Memory B cell (primary cell): Measurements from ENCODE around the gene SORCS1.

ENCODE experiments used
- ATAC-seq: fragments of 150-1000 bp; cut with Tn5 transposase; 2 replicates; pipeline ENCODE4 v1.10.0; 2021; ENCODE audit warnings: low read depth, mild to moderate bottlenecking, moderate library complexity
- DNase-seq, 2 donors: peaks; one replicate each; pipeline ENCODE4 v3.0.0; 2022; ENCODE audit warnings: low spot score in 2 of 2
- H3K27ac Mint-ChIP-seq: one replicate; pipeline ENCODE4 v1.8.0; 2022; ENCODE audit warnings: mild to moderate bottlenecking, moderate library complexity, mixed read lengths
- H3K27me3 Mint-ChIP-seq: one replicate; pipeline ENCODE4 v1.8.0; 2022; ENCODE audit warnings: mixed read lengths
- H3K36me3 Mint-ChIP-seq: one replicate; pipeline ENCODE4 v1.8.0; 2022; ENCODE audit warnings: mild to moderate bottlenecking, mixed read lengths
- H3K4me1 Mint-ChIP-seq: one replicate; pipeline ENCODE4 v1.8.0; 2022; ENCODE audit warnings: mixed read lengths
- H3K4me3 Mint-ChIP-seq: one replicate; pipeline ENCODE4 v1.8.0; 2022; ENCODE audit warnings: mild to moderate bottlenecking, moderate library complexity, mixed read lengths
- H3K9me3 Mint-ChIP-seq: one replicate; pipeline ENCODE4 v1.8.0; 2022; ENCODE audit warnings: mixed read lengths

Gene SORCS1

DNA sequence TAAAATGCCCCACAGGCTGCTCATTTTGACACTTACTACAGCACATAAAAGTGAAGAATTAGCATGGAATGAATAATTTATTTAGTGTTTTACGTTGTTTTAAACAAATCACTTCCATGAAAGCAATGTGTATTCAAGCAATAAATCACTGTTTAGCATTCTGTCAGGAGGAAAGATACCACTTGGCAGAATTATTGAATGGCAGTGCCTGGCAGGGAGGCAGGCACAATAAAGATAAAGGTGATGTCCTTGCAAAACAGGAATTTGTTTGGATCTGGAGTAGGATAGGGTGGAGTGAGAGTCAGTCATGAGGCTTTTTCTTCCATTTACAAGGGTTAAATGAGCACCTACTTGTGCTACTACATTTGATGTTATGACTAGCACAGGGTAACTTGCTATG is 190.8 kb downstream of the SORCS1 start:
- Mint-ChIP-seq H3K4me1 (no peaks in the 10 kb centered on the region), H3K36me3 (no peaks in the 10 kb centered on the region), H3K4me3 (no peak overlapping the region), H3K9me3 (no peaks in the 10 kb centered on the region), H3K27ac (no peak overlapping the region), H3K27me3 (peaks cover 5% of the 10 kb centered on the region)
- ATAC-seq, result no peak
- no peak for DNase-seq

DNA sequence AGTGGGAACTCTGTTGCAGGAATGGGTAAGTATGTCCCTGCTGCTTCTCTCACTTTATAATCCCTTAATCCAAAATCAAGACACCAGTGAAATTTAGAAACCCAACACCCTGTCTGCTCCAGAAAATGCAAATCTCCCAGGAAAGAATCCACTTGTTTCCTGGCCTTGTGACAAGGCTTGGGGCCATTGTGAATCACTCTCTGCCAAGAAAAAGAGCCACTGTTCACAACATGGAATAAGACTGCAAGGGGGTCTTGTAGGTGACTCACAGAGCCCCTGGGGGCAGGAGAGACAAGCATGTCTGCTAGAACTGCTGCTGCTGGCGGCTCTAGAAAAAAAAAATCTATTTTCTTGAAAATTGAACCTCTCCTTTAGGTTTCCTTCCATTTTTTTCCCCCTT is 191.2 kb downstream of the SORCS1 start:
- Mint-ChIP-seq H3K4me1 (no peaks in the 10 kb centered on the region), H3K27ac (no peak overlapping the region), H3K4me3 (no peak overlapping the region), H3K27me3 (peaks cover 5% of the 10 kb centered on the region), H3K9me3 (no peaks in the 10 kb centered on the region), H3K36me3 (no peaks in the 10 kb centered on the region)
- ATAC-seq (no peak), DNase-seq (no peak)

DNA sequence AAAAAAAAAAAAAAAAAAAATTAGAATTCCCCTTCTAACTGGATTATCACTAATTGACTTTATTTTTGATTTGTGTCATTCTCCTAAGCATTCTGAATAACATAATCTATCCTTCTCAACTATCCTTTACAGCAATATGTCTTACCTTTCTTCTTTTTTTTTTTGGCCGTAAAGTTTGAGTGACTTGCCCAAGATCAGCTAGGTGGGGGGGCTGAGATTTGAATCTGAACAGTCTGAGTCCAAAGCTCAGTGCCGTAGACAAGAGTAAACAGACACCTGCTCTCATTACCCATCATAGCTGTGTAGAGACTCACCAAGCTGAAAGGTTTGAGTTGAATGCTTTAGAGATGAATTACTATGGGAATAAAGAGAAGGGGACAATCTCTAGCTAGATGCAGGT is 192.1 kb downstream of the SORCS1 start:
- ATAC-seq, result no peak
- Mint-ChIP-seq H3K9me3 (no peaks in the 10 kb centered on the region), H3K27me3 (peaks cover 5% of the 10 kb centered on the region), H3K4me3 (no peak overlapping the region), H3K4me1 (no peaks in the 10 kb centered on the region), H3K27ac (no peak overlapping the region), H3K36me3 (no peaks in the 10 kb centered on the region)
- DNase-seq, result no peak

DNA sequence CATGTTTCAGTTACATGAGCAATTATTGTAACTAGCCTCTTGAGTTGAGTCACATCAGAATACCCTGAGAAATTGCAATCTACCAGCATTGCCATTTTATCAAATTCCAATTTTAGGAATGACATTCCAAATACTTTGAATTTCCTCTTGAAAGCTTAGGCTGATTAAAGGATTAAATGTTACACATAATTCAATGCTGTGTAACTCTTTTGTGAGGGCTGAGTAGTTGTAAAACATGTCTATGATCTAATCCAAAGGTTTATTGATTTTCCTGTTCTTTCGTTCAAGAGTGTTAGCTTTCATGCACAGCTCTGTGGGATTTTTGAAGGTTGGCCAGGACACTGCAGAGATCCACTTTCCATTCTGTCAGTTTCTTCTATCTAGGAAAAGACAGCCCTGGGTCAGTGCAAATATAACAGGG is 193.1 kb downstream of the SORCS1 start:
- H3K36me3 Mint-ChIP-seq, result no peaks in the 10 kb centered on the region
- H3K4me3 Mint-ChIP-seq, result no peak overlapping the region
- DNase-seq, result no peak
- H3K27ac Mint-ChIP-seq, result no peak overlapping the region
- H3K27me3 Mint-ChIP-seq, result peaks cover 3% of the 10 kb centered on the region
- no peaks in the 10 kb centered on the region for H3K9me3 Mint-ChIP-seq
- ATAC-seq, result no peak
- H3K4me1 Mint-ChIP-seq, result no peaks in the 10 kb centered on the region

DNA sequence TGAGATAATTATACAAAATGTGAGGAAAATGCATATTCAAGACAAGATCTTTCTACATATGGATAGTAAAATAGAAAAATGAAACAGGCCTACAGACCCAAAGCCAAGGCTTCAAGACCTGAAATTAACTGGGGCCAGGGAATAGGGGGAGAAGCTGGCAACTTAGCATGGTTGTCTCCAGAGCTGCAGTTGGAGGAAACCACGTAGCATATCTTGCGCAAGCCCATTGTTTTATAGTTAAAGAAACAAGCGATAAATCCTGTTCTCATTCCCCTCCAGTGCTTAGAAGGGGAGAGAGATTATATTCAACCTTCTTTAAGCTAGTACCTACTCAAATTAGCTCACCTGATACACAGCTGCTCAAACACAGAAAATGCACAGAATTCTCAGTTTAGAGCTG is 197.1 kb downstream of the SORCS1 start:
- H3K4me3 Mint-ChIP-seq, result no peak overlapping the region
- ATAC-seq, result no peak
- no peak overlapping the region for H3K27ac Mint-ChIP-seq
- no peaks in the 10 kb centered on the region for H3K27me3 Mint-ChIP-seq
- DNase-seq, result no peak
- no peaks in the 10 kb centered on the region for H3K4me1 Mint-ChIP-seq
- peaks cover 2% of the 10 kb centered on the region for H3K9me3 Mint-ChIP-seq
- H3K36me3 Mint-ChIP-seq, result peaks cover 2% of the 10 kb centered on the region

DNA sequence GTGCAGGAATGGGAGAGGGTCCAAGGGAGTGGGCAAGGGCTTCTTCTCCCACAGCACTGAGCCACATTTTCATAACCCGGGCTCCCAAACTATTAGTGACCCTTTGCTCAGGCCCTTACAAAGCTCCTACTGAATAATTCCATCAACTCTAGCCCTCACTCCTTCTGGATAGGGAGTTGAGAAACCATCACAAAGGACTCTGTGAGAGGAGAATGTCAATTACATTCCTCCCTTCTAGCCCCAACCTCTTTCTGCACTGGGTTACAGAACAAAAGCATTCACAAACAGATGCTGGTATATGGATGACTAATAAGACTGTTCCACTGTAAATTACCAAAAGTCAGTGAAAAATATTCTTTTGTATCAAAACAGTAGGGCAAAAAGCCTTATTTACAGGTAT is 203.7 kb downstream of the SORCS1 start:
- Mint-ChIP-seq H3K9me3 (peaks cover 2% of the 10 kb centered on the region), H3K27ac (no peak overlapping the region), H3K36me3 (peaks cover 2% of the 10 kb centered on the region), H3K27me3 (no peaks in the 10 kb centered on the region), H3K4me1 (peaks cover 10% of the 10 kb centered on the region), H3K4me3 (no peak overlapping the region)
- DNase-seq (no peak), ATAC-seq (no peak)

DNA sequence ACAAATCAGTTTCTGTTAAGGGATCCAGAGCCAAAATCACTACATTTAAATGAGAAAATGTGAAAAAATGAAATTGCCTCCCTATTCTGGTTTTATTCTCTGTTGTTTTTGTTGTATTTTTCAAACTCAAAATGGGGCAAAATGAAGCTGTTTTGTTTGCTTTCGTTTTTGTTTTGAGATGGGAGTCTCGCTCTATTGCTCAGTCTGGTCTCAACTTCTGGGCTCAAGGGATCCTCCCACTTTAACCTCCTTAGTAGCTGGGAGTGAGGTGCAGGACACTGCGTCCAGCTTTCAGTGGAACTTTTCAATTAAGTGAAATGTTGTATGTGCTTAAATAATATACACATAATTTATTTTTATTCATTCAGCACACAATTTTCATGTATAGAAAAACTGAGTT is 205.0 kb downstream of the SORCS1 start:
- H3K9me3 Mint-ChIP-seq, result peaks cover 2% of the 10 kb centered on the region
- H3K27ac Mint-ChIP-seq, result no peak overlapping the region
- ATAC-seq, result no peak
- no peak for DNase-seq
- H3K36me3 Mint-ChIP-seq, result peaks cover 2% of the 10 kb centered on the region
- peak overlapping the region; percentile 50 for H3K4me3 Mint-ChIP-seq
- H3K4me1 Mint-ChIP-seq, result peaks cover 10% of the 10 kb centered on the region
- H3K27me3 Mint-ChIP-seq, result no peaks in the 10 kb centered on the region

DNA sequence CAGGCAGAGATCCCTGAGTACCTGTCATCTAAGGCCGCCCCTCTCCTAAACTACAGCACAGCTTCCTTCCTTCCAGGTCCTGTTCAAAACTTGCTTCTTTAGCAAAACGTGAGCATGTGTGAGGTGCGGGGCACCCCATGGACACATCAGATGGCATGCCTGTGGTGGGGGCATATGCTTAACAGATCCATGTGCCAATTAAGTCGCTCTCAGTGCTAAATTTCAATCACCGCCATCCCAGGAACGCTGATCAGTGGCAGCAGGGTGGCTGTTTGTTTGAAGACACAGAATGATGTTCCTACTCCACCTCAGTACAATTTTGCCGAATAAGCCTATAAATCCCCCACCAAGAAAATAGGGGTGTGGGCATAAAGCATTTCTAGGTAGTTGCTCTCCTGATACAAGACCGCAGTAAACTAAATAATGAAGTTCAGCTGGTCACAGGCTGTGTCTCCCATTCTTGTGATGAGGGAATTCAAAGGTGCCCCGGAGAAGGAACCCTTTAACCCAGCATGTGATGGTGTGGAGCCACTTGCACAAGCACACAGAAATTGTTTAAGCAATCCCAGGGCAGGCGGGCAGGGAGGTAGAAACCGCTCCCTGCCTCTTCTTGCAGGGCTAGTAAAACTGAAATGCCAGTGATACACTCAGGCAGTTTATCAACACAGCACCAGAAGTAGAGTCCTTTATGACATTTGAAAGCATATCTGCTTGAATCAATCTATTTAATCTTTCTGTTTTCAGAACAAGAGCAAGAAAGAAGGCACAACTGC is 205.7 kb downstream of the SORCS1 start:
- ATAC-seq (no peak), DNase-seq (no peak)
- no peak overlapping the region for H3K27ac Mint-ChIP-seq
- H3K9me3 Mint-ChIP-seq, result peaks cover 2% of the 10 kb centered on the region
- H3K4me1 Mint-ChIP-seq, result peaks cover 10% of the 10 kb centered on the region
- H3K36me3 Mint-ChIP-seq, result peaks cover 2% of the 10 kb centered on the region
- peak overlapping the region; percentile 50 for H3K4me3 Mint-ChIP-seq
- no peaks in the 10 kb centered on the region for H3K27me3 Mint-ChIP-seq

DNA sequence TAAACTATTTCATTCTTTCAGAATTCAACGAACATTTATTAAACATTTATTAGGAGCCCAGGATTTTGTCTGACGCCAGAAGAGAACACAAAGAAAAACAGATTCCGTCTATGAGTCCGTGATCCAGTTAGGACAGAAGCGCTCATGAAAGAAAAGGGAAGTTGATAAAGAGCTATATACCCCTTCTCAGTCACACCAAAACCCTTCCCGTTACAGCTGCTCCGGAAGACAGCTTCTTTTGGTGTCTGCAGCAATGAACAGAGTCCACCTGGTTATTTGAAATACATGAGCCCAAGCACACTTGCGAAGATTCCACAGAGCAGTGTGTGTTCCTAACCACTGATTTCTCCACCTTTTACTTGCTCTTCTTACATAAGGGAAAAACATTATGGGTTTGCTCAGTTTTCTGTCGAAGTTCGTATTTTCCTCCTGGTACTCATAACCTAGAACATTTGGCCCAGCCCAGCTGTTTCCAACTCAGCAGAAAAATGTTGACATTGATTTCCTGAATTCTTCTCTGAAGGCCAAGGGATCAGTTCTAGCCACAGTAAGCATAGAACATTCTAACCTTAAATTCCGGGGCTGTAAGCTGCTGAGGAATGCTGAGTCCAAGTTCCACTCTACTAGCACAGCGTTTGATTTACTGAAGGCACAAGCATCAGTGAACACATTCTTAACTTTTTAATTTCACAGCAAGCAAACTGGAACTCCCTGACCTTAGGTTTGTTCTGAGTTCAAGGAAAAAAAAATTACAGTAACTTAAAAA is 206.5 kb downstream of the SORCS1 start:
- ATAC-seq, result peak; percentile 64
- Mint-ChIP-seq H3K36me3 (peaks cover 2% of the 10 kb centered on the region), H3K4me1 (peaks cover 10% of the 10 kb centered on the region), H3K9me3 (peaks cover 2% of the 10 kb centered on the region), H3K4me3 (peak overlapping the region; percentile 17), H3K27me3 (no peaks in the 10 kb centered on the region), H3K27ac (no peak overlapping the region)
- no peak for DNase-seq

DNA sequence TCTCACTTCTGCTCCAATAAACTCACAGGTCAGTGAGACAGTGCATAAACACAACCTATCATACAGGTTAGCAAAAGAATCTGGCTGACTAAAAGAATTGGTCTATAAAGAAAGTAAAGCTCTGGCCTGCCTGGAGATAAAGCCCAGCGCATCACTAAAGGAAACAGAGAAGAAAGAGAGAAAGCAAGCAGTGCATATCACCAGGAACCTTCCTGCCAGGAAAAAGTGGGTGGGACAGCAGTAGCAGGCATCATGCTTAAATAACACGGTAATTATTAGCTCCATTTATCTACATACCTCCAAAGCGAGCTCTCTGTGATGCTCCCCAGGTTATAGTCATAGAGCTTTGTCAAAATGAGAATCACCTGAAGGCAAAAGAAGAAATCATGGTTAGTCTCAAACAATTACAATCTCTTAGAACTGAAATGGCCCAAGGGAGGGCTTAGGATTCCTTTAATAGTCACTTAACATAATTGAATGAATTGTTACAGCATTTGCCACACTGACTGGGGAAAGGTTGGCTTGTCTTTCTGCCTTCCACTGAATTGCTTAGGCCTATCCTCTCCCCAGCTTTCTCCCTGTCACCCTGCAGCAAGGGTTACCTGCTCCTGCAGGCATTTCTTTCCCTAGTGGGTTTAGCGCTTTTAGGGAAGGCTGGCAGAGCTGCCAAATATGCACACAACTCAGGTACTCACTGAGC is 208.1 kb downstream of the SORCS1 start:
- no peaks in the 10 kb centered on the region for H3K36me3 Mint-ChIP-seq
- H3K27me3 Mint-ChIP-seq, result no peaks in the 10 kb centered on the region
- no peak overlapping the region for H3K27ac Mint-ChIP-seq
- no peak for DNase-seq
- no peak for ATAC-seq
- H3K9me3 Mint-ChIP-seq, result no peaks in the 10 kb centered on the region
- H3K4me1 Mint-ChIP-seq, result peaks cover 10% of the 10 kb centered on the region
- H3K4me3 Mint-ChIP-seq, result no peak overlapping the region

DNA sequence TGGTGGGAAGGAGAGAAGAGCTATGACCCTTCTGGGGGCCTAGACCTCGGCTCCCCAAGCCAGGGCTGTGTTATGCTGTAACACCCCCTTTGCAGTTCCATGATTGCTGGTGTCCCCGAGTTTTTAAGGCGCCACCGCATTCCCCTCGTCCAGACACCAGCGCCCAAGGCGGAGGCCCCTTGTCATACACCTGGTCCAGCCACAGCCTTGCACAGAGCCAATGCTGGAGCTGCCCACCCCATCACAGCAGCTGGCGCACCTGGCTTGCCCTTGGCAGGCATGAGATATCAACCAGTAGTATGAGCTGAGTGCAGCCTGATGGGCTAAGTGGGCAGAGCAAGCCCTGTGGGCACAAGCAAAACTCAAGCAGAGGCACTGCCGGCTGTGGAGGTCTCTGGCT is 209.4 kb downstream of the SORCS1 start:
- Mint-ChIP-seq H3K4me1 (peaks cover 10% of the 10 kb centered on the region), H3K4me3 (no peak overlapping the region), H3K27me3 (no peaks in the 10 kb centered on the region), H3K9me3 (no peaks in the 10 kb centered on the region), H3K27ac (no peak overlapping the region), H3K36me3 (no peaks in the 10 kb centered on the region)
- ATAC-seq (no peak), DNase-seq (no peak)

DNA sequence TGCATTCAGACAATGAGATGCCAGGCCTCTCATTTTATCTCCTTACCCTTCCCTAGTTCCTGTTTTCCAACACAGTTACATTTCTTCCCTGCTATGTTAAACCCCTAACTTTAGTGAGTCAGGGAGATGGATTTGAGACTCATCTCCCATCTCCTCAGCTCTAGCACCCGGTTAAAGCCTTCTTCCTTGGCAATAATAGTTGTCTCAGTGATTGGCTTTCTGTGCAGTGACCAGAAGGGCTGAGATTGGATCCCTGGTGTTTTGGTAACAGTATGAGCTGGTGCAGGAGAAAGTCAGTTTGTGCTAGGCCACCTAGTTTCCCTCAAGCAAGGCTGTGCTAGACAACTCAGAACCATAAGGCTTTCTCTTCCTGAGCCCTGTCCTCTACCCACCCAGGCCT is 212.5 kb downstream of the SORCS1 start:
- DNase-seq (no peak), ATAC-seq (no peak)
- Mint-ChIP-seq H3K27me3 (no peaks in the 10 kb centered on the region), H3K27ac (no peak overlapping the region), H3K4me1 (no peaks in the 10 kb centered on the region), H3K36me3 (no peaks in the 10 kb centered on the region), H3K9me3 (no peaks in the 10 kb centered on the region), H3K4me3 (no peak overlapping the region)

DNA sequence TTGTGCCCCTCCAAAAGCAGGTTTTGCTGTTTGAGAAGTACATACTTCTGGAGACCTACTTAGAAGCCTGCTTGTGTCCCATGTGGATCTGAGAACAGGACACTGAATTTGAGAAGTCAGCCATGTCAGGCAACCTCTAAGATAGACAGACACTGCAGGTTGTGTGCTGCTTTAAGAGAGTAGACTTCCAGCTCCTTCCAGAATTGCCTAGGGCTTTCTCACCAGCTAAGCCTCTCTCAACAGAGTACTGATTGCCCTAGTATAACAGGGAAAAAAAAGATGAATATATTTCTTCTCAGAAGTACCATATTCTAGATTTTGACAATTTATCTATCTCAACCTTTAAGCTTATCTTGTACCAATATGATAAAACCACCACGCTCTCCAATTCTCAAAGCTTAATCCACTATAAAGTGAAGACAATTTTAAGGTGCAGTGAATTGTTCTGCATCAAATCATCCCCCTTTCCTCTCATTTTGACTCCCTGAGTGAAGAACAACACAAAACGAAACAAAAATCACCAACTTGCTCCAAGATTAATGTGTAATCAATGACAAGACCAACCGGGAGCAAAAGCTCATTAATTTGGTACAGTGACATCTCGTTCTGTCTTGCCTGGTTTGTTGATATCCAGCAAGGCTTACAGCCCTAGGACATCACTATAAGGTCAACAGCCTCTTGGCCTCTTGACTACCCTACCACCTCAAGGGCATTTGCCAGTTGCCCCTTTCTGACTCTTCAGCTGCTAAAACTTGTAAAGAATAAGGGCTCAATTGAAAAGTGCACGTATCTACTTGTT is 214.6 kb downstream of the SORCS1 start:
- no peaks in the 10 kb centered on the region for H3K36me3 Mint-ChIP-seq
- H3K27me3 Mint-ChIP-seq, result no peaks in the 10 kb centered on the region
- DNase-seq (no peak), ATAC-seq (no peak)
- no peaks in the 10 kb centered on the region for H3K4me1 Mint-ChIP-seq
- no peaks in the 10 kb centered on the region for H3K9me3 Mint-ChIP-seq
- no peak overlapping the region for H3K4me3 Mint-ChIP-seq
- no peak overlapping the region for H3K27ac Mint-ChIP-seq

DNA sequence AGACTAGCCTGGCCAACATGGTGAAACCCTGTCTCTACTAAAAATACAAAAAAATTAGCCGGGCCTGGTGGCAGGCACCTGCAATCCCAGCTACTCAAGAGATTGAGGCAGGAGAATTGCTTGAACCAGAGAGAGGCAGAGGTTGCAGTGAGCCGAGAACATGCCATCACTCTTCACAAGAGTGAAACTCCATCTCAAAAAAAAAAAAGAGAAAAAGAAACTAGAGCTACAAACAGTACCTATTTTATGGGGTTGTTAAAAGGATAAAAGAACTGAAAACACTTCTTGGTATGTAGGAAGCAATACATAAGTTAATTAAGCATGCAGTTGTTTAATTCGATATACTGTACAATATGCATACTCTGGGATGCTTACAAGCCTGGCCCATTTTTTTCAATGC is 216.9 kb downstream of the SORCS1 start:
- Mint-ChIP-seq H3K4me3 (no peak overlapping the region), H3K4me1 (no peaks in the 10 kb centered on the region), H3K27me3 (no peaks in the 10 kb centered on the region), H3K36me3 (no peaks in the 10 kb centered on the region), H3K9me3 (no peaks in the 10 kb centered on the region), H3K27ac (no peak overlapping the region)
- DNase-seq (no peak), ATAC-seq (no peak)
